Measurements from ENCODE around the gene TNFRSF1B.
A peak's percentile ranks its signal among the peaks of the same experiment; 100 is the strongest.

TNFRSF1B gene

DNA sequence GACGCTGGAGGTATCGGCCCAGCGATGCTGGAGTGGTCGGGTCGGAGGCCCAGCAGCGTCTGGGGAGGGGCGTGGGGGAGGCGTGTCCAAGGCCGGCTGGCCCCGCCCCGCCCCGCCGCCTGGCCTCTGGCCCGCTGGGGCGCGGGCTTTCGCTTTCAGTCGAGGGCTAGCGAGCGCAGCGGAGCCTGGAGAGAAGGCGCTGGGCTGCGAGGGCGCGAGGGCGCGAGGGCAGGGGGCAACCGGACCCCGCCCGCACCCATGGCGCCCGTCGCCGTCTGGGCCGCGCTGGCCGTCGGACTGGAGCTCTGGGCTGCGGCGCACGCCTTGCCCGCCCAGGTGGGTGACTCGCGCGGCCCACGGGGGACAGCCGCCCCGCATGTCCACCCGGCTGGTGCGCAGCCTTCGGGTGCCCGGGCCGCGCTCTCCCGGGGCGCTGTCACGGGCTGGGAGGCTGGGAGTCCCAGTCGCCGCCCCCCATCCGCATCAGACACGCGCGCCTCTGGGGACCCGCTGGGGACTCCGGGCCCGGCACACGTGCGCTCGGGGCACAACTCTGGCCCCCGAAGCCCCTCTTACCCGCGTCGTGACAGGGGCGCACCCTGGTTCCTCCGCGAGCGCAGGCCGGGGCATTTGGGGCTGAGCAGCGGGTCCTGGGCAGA, at the start of gene TNFRSF1B:
TSS of gene TNFRSF1B (plus strand) at position 158 of the 659 bp plus-strand sequence. CDS start at position 259, 101 bp downstream.
- DNase-seq (ENCODE audit: low read depth in 2 of 3, low spot score in 1 of 3): peak; percentile 50 to 67 (median 61)

DNA sequence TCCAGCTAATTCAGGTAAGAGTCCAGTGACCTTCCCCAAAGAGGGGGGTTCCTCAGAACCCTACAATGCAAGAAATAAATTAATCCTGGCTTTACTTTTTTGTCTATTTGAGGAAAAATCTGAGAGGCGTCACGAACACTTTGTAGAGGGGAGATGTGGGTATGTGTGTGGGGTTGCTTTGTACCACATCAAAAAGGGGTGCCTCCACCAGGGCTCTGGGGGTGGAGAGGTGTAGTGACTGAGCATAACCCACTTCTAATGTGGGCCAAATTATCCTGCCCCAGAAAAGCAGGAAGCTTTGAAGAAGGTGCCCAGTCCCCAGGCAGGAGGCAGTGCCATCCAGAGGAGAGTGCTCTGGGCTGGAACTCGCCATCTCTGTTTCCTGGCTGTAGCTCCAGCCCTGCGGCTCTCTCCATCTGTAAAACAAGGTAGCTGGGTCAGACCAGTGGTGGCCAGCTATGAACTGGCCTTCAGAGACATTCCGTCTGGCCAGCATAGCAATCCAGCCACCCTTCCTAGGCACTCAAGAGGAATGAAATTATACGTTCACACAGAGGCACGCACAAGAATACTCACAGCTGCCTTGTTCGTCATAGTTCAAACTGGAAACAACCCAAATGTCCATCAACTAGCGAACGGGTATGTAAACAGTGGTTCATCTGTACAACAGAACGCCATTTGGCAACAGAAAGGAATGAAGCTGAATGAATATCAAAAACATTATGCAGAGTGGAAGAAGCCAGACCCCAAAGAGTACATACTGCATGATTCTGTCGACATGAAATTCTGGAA, 45.4 kb upstream of the TNFRSF1B start:
- DNase-seq (ENCODE audit: low read depth in 2 of 3, low spot score in 1 of 3): no peak

DNA sequence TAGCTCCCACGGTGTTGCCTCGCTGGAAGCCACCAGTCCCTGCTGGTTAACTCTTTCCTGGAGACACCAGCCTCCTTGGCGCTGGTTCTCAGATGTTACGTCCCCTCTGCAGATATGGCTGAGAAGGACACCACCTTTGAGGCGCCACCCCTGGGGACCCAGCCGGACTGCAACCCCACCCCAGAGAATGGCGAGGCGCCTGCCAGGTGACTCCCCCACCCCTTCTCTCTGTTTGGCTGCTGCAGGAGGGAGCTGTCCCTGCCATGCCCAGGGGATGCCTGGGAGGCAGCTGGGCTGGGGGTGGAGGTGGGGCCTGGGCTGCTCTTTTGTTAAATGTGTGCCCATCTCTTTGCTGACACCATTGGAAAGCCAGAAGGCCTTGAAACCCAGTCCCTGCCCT, 43.6 kb upstream of the TNFRSF1B start:
- no peak for DNase-seq (ENCODE audit: low read depth in 2 of 3, low spot score in 1 of 3)

DNA sequence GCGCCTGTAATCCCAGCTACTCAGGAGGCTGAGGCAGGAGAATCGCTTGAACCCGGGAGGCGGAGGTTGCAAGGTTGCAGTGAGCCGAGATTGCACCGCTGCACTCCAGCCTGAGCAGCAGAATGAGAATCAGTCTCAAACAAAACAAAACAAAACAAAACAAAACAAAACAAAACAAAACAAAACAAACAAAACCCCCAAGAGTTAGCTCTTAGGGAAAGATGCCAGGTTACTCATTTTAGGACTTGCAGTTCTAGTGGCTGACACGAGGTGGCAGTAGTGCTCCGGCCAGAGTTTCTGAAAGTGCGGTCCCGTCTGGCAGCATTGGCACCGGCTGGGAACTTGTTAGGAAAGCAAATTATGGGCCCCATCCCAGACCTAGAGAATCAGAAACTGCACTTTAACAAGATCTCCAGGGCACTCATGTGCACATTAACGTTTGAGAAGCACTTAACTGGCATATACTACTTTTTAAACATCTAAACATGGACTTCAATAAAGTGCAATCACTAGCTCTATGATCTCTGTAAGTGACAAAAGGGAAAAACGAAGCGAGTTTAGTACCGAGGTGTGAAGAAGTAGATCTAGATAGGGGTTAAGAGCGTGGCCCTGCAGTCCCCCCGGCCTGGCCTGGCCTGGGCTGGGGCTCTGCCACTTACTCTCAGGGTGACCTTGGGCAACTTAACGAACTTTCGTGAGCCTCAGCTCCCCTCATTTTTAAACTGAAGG, 41.9 kb upstream of the TNFRSF1B start:
- peak; percentile 56 to 83 (median 67) for DNase-seq (ENCODE audit: low read depth in 2 of 3, low spot score in 1 of 3)

DNA sequence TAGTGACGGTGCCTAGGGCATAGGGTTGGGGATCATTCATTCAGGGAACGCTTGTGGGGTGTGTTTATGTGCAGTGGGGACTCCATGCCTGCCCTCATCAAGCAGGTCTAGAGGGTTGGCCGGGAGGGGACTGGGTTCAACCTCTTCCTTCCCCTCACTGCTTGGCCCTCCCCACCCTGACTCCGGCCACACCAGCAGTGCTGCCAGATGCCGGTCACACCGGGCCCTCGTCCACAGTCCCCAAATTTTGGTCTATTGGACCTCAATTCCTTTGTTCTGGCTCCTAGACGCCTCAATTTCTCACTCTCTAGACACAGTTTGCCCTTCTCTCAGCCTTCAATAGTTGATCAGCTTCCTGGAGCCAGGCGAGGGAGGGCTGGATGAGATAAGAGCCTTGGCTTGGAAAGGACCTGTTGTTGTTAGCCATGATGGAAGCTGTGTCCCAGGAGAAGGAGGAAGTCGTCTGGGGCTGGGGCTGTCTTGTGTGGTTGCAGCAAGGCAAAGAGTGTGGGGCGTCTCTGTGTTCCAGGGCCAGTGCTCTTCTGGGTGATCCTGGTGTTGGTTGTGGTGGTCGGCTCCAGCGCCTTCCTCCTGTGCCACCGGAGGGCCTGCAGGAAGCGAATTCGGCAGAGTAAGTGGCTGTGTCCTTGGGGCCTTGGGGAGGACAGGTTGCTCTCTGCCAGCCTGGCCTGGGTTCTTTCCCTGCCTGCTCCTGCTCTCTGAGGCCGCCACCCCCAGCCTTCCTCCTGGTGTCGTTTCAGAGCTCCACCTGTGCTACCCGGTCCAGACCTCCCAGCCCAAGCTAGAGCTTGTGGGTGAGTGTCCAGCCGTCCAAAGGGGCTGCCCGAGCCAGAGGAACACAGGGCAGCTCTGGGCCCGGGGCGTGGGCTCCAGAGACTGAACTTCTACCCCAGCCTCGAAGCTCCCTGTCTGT, 41.1 kb upstream of the TNFRSF1B start:
- DNase-seq (ENCODE audit: low read depth in 2 of 3, low spot score in 1 of 3): no peak

DNA sequence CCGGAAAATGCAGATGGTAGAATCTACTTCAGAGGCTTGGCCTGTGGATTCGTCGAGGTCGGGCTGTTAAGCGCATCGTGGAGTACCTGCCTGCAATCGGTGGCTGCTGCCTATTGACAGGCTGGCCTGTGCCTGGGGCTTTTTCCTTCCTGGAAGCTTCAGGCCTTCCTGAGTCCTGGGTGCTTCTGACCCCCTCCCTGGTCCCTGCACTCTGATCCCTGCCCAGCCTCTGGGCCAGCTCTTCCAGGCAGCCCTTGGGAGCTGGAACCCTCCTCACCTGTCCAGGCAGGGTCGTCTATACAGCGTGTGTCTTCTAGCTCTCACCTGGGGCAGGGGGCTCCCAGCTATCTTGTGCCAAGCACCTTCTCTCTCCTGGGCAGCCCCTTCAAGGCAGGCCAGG, 40.0 kb upstream of the TNFRSF1B start:
- DNase-seq (ENCODE audit: low read depth in 2 of 3, low spot score in 1 of 3): no peak

DNA sequence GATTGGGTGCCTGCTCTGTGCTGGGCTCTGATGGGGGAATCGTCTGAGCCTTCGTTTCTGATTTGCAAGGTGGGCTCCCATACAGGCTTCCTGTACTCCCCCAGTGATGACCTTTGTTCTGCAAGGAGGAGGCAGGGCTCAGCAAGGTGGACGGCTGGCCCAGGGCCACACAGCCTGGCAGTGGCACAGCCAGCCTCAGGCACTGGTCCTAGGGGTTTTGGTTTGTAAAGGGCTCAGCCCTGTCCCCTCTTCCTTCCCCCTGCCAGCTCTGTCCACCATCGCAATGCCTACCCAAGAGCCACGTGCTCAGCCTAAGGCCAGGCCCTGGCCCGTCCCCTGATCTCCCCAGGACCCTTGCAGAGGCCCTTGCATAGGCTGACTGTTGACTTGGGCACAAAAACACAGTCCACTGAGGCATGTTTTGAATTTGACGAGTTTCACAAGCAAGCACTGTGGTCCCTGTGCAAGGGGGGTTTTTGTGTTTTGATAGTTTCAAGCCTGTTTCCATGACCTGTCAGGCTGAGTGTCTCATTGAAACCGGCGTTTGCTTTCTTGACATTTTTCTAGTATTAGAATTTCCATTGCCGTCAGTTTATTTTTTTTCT, 39.5 kb upstream of the TNFRSF1B start:
- peak in 1 of 3 donors; percentile 37 for DNase-seq (ENCODE audit: low read depth in 2 of 3, low spot score in 1 of 3)

DNA sequence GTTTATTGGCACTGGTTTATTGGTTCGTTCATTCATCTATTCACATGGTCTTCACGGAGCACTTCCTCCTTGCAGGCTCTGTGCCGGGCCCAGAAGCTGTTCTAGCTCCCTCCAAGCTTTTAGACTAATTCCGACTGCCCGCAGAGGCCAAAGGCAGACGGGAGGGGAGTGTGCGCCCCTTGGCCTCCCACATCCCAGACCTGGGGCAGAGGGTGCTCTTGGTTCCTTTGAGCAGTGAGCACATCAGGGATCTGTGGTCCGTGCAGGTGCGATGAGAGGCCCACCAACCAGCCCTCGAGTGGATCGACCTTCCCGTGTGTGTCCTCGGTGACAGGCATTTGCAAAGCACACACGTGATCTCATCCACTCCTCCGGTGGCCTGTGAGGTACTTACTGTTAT, 38.7 kb upstream of the TNFRSF1B start:
- DNase-seq (ENCODE audit: low read depth in 2 of 3, low spot score in 1 of 3): no peak

DNA sequence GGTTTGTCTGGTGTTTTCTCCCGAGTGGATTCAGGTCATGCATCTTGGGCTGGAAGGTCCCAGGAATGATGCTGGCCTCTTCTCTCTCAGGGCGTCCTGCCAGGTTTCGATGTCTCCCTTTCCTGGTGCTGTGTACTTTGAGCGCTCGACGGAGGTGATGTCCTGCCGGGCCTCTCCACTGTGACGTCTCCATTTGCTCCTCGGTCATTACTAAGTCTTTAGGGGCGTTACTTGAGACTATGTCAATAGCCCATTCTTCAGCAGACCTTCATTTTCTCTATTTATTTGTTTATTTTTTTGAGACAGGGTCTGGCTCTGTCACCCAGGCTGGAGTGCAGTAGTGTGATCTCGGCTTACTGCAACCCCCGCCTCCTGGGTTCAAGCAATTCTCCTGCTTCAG, 37.2 kb upstream of the TNFRSF1B start:
- no peak for DNase-seq (ENCODE audit: low read depth in 2 of 3, low spot score in 1 of 3)

DNA sequence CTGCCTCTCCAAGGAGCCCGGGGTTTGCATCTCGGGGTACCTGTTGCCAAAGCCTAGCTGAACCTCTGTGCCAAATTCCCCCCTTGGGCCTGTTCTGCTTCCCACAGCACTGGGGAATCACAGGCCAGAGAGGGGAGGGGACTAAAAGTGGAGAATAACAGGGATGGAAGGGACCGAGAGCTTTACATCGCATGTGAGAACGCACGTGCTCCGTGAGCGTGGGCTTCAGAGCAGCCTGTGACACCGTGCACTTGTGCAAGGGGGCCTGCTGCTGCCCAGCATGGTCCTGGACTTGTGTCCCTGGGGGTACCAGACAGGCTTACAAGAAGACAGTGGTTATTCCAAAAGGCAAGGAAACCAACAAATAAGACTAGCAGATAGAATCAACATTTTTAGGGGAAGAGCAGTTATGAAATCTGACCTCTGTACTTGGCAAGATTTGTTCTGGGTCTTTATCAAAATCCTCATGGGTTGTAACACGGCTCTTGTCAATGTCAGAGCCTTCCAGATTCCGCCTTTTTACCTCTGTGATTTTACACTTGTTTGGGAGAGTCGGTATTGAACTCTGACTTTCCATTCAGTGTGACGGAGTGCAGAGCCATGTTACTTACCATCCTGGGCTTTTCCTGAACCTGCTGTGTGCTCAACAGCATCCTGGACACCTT, 36.2 kb upstream of the TNFRSF1B start:
- DNase-seq (ENCODE audit: low read depth in 2 of 3, low spot score in 1 of 3): no peak

DNA sequence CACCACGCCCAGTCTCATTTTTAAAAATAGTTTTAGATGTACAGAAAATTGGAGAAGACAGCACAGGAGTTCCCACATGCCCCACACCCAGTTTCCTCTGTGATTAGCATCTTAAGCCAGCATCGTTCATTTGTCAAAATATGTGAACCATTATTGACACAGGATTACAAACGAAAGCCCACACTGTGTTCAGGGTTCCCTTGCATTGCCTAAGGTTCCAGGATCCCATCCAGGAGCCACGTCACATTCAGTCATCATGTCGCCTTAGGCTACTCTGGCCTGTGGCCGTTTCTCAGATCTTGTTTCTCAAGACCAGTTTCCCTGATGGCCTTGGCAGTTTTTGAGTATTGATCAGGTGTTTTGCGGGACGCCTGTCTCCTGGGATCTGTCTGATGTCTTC, 34.7 kb upstream of the TNFRSF1B start:
- no peak for DNase-seq (ENCODE audit: low read depth in 2 of 3, low spot score in 1 of 3)

DNA sequence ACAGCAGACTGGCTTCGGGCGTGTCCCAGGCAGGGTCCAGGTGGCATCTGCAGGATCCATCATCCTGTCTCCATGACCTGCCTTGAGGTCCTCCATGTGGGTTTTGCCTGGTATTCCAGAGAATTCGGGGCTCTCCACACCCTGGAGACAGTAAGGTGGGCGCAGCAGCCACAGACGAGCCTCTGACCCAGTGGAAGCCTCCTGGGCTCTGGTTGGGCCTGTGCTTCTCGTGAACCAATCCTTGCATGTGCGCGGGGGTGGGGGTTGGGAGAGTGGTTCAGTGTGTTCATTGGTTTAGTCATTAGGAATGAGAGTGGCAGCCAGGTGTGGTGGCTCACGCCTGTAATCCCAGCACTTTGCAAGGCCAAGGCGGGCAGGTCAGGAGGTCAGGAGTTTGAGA, 32.1 kb upstream of the TNFRSF1B start:
- no peak for DNase-seq (ENCODE audit: low read depth in 2 of 3, low spot score in 1 of 3)

DNA sequence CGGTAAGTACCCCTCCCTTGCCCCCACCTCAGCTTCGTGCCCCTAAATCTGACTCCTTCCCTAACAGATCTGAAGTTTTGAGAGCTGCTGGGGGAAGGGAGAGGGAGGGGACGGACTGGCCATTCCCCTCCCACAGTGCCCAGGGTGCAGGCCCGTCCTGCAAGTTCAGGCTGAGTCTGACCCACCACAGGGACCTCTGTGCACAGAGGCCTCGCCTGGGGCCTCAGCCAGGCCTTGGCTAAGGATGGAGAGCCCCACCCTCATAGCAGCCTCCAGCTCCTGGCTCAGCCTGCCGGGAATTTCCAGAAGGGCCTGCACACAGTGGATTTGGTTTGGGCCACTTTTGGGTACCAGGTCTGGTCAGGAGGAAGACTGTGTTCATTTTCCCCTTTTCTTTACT, 31.2 kb upstream of the TNFRSF1B start:
- no peak for DNase-seq (ENCODE audit: low read depth in 2 of 3, low spot score in 1 of 3)

DNA sequence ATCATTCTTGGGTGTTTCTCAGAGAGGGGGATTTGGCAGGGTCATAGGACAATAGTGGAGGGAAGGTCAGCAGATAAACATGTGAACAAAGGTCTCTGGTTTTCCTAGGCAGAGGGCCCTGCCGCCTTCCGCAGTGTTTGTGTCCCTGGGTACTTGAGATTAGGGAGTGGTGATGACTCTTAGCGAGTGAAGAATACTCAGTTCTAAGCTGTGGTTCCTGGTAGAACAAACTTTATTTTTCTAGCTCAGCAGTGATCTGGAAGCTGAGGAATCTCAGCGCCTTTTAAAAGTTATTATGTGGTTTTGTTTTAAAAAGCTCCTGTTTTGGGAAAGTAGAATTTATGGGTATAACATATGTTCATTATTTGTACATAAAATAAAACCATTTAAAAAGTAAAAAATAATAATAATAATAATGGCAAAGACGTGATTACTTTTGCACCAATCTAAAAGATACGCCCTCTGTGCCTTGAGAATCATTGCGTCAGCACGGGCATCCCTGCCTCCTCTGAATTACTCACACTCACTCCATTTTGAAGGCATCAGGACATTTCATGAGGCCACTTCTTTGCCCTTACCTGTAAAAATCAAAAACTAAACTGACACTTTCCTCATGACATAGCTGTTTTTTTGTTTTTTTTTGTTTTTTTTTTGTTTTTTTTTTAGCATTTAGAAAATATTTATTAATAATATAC, 29.7 kb upstream of the TNFRSF1B start:
- DNase-seq (ENCODE audit: low read depth in 2 of 3, low spot score in 1 of 3): no peak

DNA sequence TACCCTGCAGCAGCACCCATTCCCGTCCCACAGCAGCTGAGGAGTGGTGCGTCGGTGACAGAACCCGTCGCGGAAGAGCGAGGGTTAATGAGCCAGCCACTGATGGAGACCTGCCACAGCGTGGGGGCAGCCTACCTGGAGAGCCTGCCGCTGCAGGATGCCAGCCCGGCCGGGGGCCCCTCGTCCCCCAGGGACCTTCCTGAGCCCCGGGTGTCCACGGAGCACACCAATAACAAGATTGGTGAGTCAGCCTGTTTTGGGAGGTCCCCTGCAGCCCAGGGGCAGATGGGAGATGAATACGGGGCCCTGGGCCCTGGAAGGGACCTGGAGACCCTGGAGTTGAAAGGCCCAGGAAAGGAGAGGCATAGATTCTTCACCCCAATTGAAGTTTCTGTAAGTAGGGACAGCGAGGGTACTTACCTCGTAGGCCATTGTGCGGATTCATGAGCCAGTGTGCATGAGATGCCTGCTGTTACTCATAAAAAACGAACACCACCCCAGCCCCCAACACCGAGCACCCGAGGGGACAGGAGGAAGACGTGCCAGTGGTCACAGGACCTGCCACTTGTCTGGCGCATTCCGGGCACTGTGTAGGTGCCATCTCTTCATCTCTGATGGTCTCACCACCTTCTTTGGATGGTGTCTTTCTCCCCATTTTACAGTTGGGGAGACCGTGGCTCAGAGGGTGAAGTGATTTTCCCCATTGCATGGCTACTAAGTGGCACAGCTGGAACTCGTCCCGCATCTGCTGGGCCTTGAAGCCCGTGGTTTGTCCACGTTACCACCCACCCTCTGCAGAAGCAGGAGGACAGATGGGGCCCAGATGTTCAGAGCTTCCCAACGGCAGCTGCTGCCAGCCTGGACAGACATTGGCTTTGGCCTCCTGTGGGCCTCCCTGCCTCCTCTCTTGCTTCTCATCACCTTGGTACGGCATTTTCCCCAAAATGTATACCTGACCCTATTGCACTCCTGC, 28.3 kb upstream of the TNFRSF1B start:
- no peak for DNase-seq (ENCODE audit: low read depth in 2 of 3, low spot score in 1 of 3)

DNA sequence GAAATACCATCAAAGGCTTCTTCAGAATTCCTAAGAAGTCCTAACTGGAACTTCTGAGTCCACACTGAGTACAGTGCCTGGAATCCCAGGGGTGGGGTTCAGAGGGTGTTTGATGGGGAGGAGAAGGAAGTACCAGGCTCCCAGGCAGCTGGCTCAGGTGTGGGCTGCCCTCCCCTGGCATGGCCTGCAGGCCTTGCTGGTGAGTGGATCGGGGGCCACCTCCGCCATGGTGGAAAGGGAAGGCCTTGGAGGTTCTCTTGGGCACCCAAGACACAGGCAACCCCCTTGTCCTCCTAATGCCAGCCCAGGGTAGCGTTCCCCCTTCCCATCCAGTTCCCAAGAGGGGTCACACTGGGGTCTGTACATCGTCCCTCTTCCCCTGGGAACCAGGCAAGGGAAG, 26.8 kb upstream of the TNFRSF1B start:
- no peak for DNase-seq (ENCODE audit: low read depth in 2 of 3, low spot score in 1 of 3)

DNA sequence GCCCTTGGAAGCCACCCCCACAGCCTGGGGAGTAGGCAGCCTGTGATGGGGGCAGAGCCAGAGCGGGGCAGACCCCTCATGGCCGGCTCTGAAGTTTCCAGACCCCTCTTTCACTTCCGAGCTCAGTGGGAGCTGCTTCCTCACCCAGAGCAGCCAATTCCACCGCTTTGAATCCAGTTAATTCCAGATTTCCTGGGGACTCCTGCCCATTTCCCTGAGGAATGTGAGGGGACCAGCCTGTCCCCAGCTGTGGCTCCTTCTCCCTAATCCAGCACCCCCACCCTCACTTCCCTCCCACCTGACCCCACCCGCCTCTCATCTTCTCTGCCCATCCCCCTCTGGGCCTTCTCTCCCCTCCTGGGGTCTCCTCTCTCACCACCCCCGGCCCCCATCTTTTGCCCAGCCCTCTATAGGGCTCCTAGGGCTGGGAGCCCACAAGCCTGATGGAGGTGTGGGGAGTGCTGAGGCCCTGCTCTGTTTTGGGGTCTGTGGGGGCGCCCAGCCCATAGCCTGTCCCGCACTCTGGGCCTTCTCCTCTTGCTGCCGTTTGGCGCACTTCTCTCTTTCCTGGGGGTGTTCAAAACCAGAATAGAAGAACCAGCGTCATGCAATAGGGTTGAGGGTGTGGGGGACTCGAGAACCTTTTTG, 26.2 kb upstream of the TNFRSF1B start:
- no peak for DNase-seq (ENCODE audit: low read depth in 2 of 3, low spot score in 1 of 3)

All from stimulated activated CD4-positive, alpha-beta T cell treated with anti-CD3 and anti-CD28 coated beads, Interleukin-12 subunit alpha, Interleukin-12 subunit beta, amount 100 ng/mL, for 48 hours (primary cell).